HL-60 (cell line): Measurements from ENCODE around the gene CLCA4.

ENCODE experiments used
- DNase-seq, 2 experiments: peaks; one replicate each; pipeline ENCODE4 v3.0.0-alpha.2; 2010 to 2020; ENCODE audit warnings: low read depth in 1 of 2, low spot score in 1 of 2
- H3K27ac ChIP-seq: fragments of 250-450 bp; sonication (Bioruptor Pico); replicated peaks from 2 replicates; pipeline ENCODE4 v1.5.1; 2020; ENCODE audit warnings: mild to moderate bottlenecking, moderate library complexity
- H3K27me3 ChIP-seq: fragments of 250-450 bp; sonication (Bioruptor Pico); 2 replicates; pipeline ENCODE4 v1.5.1; 2021; ENCODE audit warnings: mild to moderate bottlenecking, moderate library complexity; ENCODE audit not compliant: insufficient read depth, poor library complexity, severe bottlenecking
- H3K4me3 ChIP-seq: replicated peaks from 2 replicates; pipeline ENCODE4 v1.5.1; 2011; ENCODE audit warnings: mild to moderate bottlenecking, control low read depth, low read length; ENCODE audit not compliant: insufficient read depth
- CTCF ChIP-seq: IDR thresholded peaks from one replicate; pipeline ENCODE4 v1.5.1; 2011; ENCODE audit warnings: low read length, control low read depth, inconsistent platforms; ENCODE audit not compliant: insufficient read depth
- GABPA ChIP-seq: IDR thresholded peaks from 2 replicates; pipeline ENCODE4 v1.6.1; 2012; ENCODE audit warnings: low read depth
- POLR2AphosphoS5 ChIP-seq: IDR thresholded peaks from 2 replicates; pipeline ENCODE4 v1.6.1; 2012; ENCODE audit warnings: low read depth
- REST ChIP-seq: IDR thresholded peaks from 2 replicates; pipeline ENCODE4 v1.6.1; 2012; ENCODE audit warnings: low read depth; ENCODE audit not compliant: insufficient replicate concordance
- SPI1 ChIP-seq: IDR thresholded peaks from 2 replicates; pipeline ENCODE4 v1.6.1; 2012; ENCODE audit warnings: low read depth, mild to moderate bottlenecking, borderline replicate concordance

The CLCA4 gene

DNA sequence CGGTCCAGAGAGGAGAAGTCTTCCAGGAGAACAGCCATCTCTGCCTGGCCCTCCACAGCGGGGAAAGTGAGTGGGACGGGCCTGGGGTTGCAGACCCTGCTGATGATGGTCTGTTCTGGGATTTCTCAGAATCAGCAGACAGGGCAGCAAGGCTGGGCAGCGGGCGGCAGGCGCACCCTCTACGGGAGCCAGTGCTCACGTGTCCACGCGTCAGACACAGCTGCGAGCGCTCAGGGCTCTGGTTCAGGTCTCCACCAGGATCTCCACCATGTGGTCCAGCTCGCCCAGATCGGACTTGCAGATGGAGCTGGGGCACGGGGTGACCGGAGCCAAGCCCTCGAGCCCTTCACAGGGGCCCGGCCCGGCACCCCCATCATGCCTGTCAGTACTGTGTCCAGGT is 5.5 kb downstream of the CLCA4 start:
- H3K4me3 ChIP-seq, result no peak overlapping the region
- no peak for TF ChIP-seq REST
- TF ChIP-seq GABPA, result no peak
- TF ChIP-seq SPI1, result no peak
- no peak for TF ChIP-seq POLR2AphosphoS5
- TF ChIP-seq CTCF, result no peak
- H3K27me3 ChIP-seq, result no peaks in the 10 kb centered on the region
- DNase-seq, result no peak
- H3K27ac ChIP-seq, result no peak overlapping the region

DNA sequence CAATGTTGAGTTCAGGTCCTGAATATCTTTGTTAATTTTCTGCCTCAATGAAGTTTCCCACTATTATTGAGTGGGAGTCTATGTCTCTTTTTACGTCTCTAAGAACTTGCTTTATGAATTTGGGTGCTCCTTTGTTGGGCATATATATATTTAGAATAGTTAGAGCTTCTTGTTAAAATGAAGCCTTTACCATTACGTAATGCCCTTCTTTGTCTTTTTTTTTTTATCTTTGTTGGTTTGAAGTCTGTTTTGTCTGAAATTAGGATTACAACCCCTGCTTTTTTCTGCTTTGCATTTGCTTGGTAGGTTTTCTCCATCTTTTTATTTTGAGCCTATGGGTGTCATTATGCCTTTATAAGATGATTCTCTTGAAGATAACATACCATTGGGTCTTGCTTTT is 10.9 kb downstream of the CLCA4 start:
- TF ChIP-seq SPI1, result no peak
- no peak for TF ChIP-seq GABPA
- no peak for TF ChIP-seq CTCF
- TF ChIP-seq POLR2AphosphoS5, result no peak
- TF ChIP-seq REST, result no peak
- Histone ChIP-seq H3K4me3 (no peak overlapping the region), H3K27ac (no peak overlapping the region), H3K27me3 (no peaks in the 10 kb centered on the region)
- no peak for DNase-seq

DNA sequence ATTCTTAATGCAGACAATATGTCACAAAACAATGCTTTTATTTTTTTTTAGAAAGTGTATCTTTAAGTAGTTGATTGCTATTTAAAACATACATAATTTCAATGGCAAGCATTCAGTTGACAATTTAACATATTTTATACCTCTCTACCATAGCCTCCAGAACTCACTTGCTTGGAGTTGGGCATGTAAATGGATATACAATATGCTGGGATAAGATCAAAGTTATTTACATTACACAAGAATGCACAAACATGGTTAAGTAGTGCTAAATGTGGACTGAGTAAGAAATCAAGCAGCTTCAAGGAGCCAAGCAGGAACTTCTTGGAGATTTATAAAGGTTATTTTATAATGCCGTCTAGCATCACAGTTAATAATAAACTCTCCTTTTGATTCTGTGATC is 17.0 kb downstream of the CLCA4 start:
- Histone ChIP-seq H3K27ac (no peak overlapping the region), H3K4me3 (no peak overlapping the region), H3K27me3 (no peaks in the 10 kb centered on the region)
- no peak for DNase-seq
- TF ChIP-seq SPI1 (no peak), CTCF (no peak), REST (no peak), POLR2AphosphoS5 (no peak), GABPA (no peak)
